MCF 10A (cell line): Measurements from ENCODE around the gene PROX2. TPM values are rescaled to one million over a fixed set of nuclear protein-coding genes. Genes with fewer than 3 reads are reported as not detected.

ENCODE experiments used
- BruUV-seq: library from RNA; stranded (reverse); fragments of 400-500 nt; replicated peaks from 2 replicates; lab custom pipeline; 2021; lab: Mats Ljungman, UMichigan
- CTCF ChIA-PET: fragments of 300-600 bp; sonication (Branson Sonifier 250); formaldehyde crosslinking; extraction: SDS; loops from one replicate; lab custom pipeline; 2021; ENCODE audit warnings: antibody characterized with exemption, inconsistent platforms; lab: Yijun Ruan, JAX
- POLR2A ChIA-PET: fragments of 300-600, 350-650 bp; sonication (Branson Sonifier 250); formaldehyde crosslinking; extraction: SDS; loops from one replicate; lab custom pipeline; 2020; ENCODE audit warnings: antibody characterized with exemption, inconsistent platforms; lab: Yijun Ruan, JAX
- DNase-seq: peaks from one replicate; pipeline ENCODE4 v3.0.0-alpha.2; 2018; ENCODE audit not compliant: unreplicated experiment
- H3K27ac Mint-ChIP-seq: one replicate; pipeline ENCODE4 v1.8.0; 2022; ENCODE audit warnings: mild to moderate bottlenecking, low read depth, mixed read lengths; ENCODE audit not compliant: unreplicated experiment
- H3K27me3 Mint-ChIP-seq: one replicate; pipeline ENCODE4 v1.8.0; 2022; ENCODE audit warnings: mixed read lengths; ENCODE audit not compliant: insufficient read depth, unreplicated experiment
- H3K36me3 Mint-ChIP-seq: one replicate; pipeline ENCODE4 v1.8.0; 2022; ENCODE audit warnings: mild to moderate bottlenecking, moderate library complexity, mixed read lengths; ENCODE audit not compliant: insufficient read depth, unreplicated experiment
- H3K4me1 Mint-ChIP-seq: one replicate; pipeline ENCODE4 v1.8.0; 2022; ENCODE audit warnings: mixed read lengths; ENCODE audit not compliant: insufficient read depth, unreplicated experiment
- H3K4me3 Mint-ChIP-seq: one replicate; pipeline ENCODE4 v1.8.0; 2022; ENCODE audit warnings: mild to moderate bottlenecking, moderate library complexity, mixed read lengths; ENCODE audit not compliant: unreplicated experiment
- H3K9me3 Mint-ChIP-seq: one replicate; pipeline ENCODE4 v1.8.0; 2022; ENCODE audit warnings: mixed read lengths; ENCODE audit not compliant: unreplicated experiment
- intact Hi-C: fragments of 100-400 bp; cut with micrococcal nuclease; formaldehyde crosslinking; loops from 2 replicates; pipeline ENCODE4 v1.14.1; 2022
- total RNA-seq: library from RNA; stranded (reverse); gene quantifications from 2 replicates; pipeline ENCODE4 v1.2.3, GENCODE V29; 2022
- TF ChIP-seq, protein P1 (sequence below): fragments of 200-600 bp; IDR thresholded peaks from one replicate; pipeline ENCODE4 v1.8.0; 2022; ENCODE audit warnings: antibody characterized with exemption, mild to moderate bottlenecking; ENCODE audit not compliant: unreplicated experiment

Gene PROX2
- total RNA-seq, 1 experiment from 2014 or later: not detected

DNA sequence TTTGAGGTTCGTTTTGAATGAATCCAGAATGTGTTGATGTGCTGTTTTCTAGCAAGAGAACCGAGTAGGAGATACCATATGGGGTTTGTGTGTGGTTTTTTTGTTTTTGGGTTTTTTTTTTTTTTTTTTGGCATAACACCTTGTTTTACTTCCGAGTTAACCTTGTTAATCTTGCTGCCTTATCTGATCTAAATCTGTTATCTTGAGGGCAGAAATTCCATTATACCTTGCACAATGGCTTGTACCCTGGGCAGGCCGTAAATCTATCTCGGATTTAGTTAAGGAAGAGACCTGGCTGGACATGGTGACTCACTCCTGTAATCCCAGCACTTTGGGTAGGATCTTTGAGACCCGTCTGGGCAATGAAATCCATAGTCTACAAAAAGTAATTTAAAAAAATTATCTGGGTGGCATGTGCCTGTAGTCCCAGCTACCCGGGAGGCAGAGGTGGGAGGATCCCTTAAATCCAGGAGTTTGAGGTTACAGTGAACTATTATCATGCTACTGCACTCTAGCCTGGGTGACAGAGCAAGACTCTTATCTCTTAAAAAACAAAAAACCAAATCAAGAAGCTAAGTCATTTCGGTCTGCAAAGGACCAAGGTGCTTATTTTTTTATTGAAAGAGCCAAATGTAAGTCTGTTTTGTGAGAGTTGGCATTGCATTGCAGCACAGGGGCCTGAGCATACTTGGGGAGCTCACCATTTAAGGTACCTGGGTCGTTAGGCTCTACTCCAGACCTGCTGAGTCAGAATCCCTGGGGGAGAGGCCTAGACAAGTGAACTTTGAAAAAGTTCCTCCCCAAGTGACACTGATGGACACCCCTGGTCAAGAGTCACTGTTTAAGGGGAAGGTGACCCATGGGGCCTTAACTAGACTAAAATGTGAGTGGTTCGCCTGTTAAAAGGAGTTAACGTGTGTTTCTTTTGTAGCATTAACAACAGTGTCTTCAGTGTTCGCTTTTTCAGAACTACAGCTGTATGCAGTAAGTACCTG is 12.5 kb upstream of the PROX2 start:
- ChIA-PET CTCF (interaction anchor here (0.5 to 11.7 kb wide), 5 partner anchors 11 to 426 kb away, joined by 3 to 127 read pairs (median 9); no protein-coding TSS in a partner anchor), POLR2A (interaction anchor here (0.7 to 1.4 kb wide), 2 partner anchors 8 to 13 kb away, joined by 3 to 4 read pairs; no protein-coding TSS in a partner anchor)
- H3K36me3 Mint-ChIP-seq: peaks cover 75% of the 10 kb centered on the region
- peaks cover 44% of the 10 kb centered on the region for H3K4me1 Mint-ChIP-seq
- no TSS peak for BruUV-seq
- no peaks in the 10 kb centered on the region for H3K9me3 Mint-ChIP-seq
- intact Hi-C loops: loop anchor here (2.0 kb wide), 1 partner anchor 16 kb away; no protein-coding TSS in a partner anchor
- H3K27me3 Mint-ChIP-seq: no peaks in the 10 kb centered on the region
- H3K27ac Mint-ChIP-seq: peak overlapping the region; percentile 71
- H3K4me3 Mint-ChIP-seq: peak overlapping the region; percentile 24
- DNase-seq: peak; percentile 57
- TF ChIP-seq, protein P1, sequence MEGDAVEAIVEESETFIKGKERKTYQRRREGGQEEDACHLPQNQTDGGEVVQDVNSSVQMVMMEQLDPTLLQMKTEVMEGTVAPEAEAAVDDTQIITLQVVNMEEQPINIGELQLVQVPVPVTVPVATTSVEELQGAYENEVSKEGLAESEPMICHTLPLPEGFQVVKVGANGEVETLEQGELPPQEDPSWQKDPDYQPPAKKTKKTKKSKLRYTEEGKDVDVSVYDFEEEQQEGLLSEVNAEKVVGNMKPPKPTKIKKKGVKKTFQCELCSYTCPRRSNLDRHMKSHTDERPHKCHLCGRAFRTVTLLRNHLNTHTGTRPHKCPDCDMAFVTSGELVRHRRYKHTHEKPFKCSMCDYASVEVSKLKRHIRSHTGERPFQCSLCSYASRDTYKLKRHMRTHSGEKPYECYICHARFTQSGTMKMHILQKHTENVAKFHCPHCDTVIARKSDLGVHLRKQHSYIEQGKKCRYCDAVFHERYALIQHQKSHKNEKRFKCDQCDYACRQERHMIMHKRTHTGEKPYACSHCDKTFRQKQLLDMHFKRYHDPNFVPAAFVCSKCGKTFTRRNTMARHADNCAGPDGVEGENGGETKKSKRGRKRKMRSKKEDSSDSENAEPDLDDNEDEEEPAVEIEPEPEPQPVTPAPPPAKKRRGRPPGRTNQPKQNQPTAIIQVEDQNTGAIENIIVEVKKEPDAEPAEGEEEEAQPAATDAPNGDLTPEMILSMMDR: no peak

DNA sequence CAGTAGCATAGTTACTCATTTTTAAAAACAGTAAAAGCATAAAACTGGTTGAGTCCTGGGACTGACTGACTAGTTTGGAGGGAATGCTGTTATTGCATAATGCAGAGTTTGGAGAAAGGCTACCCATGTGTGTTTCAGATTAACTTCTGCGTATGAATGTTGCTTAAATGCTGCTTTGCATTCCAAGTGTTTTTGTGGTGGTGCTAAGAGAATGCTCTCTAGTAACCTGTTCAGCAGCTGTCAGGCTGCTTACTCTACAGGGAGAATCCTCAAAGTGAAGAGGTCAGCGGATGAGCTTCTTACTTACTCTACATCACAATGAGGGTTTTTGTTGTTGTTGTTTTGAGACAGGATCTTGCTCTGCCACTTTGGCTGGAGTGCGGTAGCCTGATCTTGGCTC is 10.1 kb upstream of the PROX2 start:
- ChIA-PET CTCF (interaction anchor here (0.6 to 1.6 kb wide), 4 partner anchors 20 to 204 kb away, joined by 3 to 8 read pairs (median 5); no protein-coding TSS in a partner anchor), POLR2A (no interaction called here)
- H3K4me3 Mint-ChIP-seq: peak overlapping the region; percentile 34
- H3K4me1 Mint-ChIP-seq: peaks cover 56% of the 10 kb centered on the region
- no peaks in the 10 kb centered on the region for H3K27me3 Mint-ChIP-seq
- no TSS peak for BruUV-seq
- DNase-seq: peak; percentile 67
- H3K27ac Mint-ChIP-seq: peak overlapping the region; percentile 48
- H3K36me3 Mint-ChIP-seq: peaks cover 64% of the 10 kb centered on the region
- TF ChIP-seq, protein P1: no peak
- H3K9me3 Mint-ChIP-seq: no peaks in the 10 kb centered on the region
- intact Hi-C loops: no loop called here

- DNase-seq: peak; percentile 55
- Mint-ChIP-seq H3K9me3 (no peaks in the 10 kb centered on the region), H3K36me3 (peaks cover 31% of the 10 kb centered on the region), H3K27ac (peak overlapping the region; percentile 99), H3K4me1 (peaks cover 50% of the 10 kb centered on the region), H3K4me3 (peak overlapping the region; percentile 99), H3K27me3 (no peaks in the 10 kb centered on the region)
- TSS peak; percentile 40 for BruUV-seq
- CTCF ChIA-PET: interaction anchor here (0.6 to 15.4 kb wide), 10 partner anchors 11 to 507 kb away, joined by 3 to 204 read pairs (median 4); no protein-coding TSS in a partner anchor
- POLR2A ChIA-PET: interaction anchor here (0.5 to 5.5 kb wide), 27 partner anchors 8 to 1158 kb away, joined by 3 to 32 read pairs (median 3); partner anchors contain the start of genes AREL1, EIF2B2, FCF1 and RPS6KL1
- intact Hi-C loops: no loop called here
- TF ChIP-seq, protein P1: no peak
These were observed 6.4 kb upstream of the PROX2 start for GRCh38 chr14:74882103-74882920.
